GM18517 (cell line): ENCODE measurements around the gene MAPK4.
"Not testable (repeated sequence)": the region's sequence is repeated elsewhere in the genome, so short reads cannot be mapped to it uniquely, and the experiment has no call there.

Experiments used
- ATAC-seq: cut with Tn5 transposase; IDR thresholded peaks from one replicate; pipeline ENCODE4 v1.9.1; 2021; ENCODE audit warnings: mild to moderate bottlenecking, moderate library complexity; ENCODE audit not compliant: unreplicated experiment

Gene MAPK4

GRCh38 chr18:50573679-50574078 lies 13.8 kb downstream of the MAPK4 start:
- no peak for ATAC-seq

GRCh38 chr18:50578030-50578429 lies 18.1 kb downstream of the MAPK4 start:
- ATAC-seq, result no peak

GRCh38 chr18:50578651-50579050 lies 18.8 kb downstream of the MAPK4 start:
- no peak for ATAC-seq

GRCh38 chr18:50579061-50579774 lies 19.3 kb downstream of the MAPK4 start:
- no peak for ATAC-seq

- no peak for ATAC-seq
Observed at GRCh38 chr18:50581517-50581916, 21.6 kb downstream of the MAPK4 start.

- ATAC-seq, result no peak
Observed at GRCh38 chr18:50582500-50582899, 22.6 kb downstream of the MAPK4 start.

- ATAC-seq, result no peak
Observed at GRCh38 chr18:50586710-50587109, 26.8 kb downstream of the MAPK4 start.

GRCh38 chr18:50590593-50590992 lies 30.7 kb downstream of the MAPK4 start:
- no peak for ATAC-seq

GRCh38 chr18:50594012-50594411 lies 34.1 kb downstream of the MAPK4 start:
- ATAC-seq, result no peak

GRCh38 chr18:50594942-50595341 lies 35.1 kb downstream of the MAPK4 start:
- no peak for ATAC-seq

- no peak for ATAC-seq
Observed at GRCh38 chr18:50602466-50602865, 42.6 kb downstream of the MAPK4 start.

- no peak for ATAC-seq
Observed at GRCh38 chr18:50606609-50607008, 46.7 kb downstream of the MAPK4 start.

GRCh38 chr18:50607378-50607926 lies 47.6 kb downstream of the MAPK4 start:
- no peak for ATAC-seq

GRCh38 chr18:50609171-50609570 lies 49.3 kb downstream of the MAPK4 start:
- ATAC-seq, result not testable (repeated sequence)

GRCh38 chr18:50610349-50610748 lies 50.5 kb downstream of the MAPK4 start:
- no peak for ATAC-seq

- no peak for ATAC-seq
Observed at GRCh38 chr18:50611529-50611941, 51.6 kb downstream of the MAPK4 start.

- no peak for ATAC-seq
Observed at GRCh38 chr18:50614838-50615237, 55.0 kb downstream of the MAPK4 start.

GRCh38 chr18:50616484-50617048 lies 56.7 kb downstream of the MAPK4 start:
- ATAC-seq, result no peak

- ATAC-seq, result no peak
Observed at GRCh38 chr18:50619861-50620275, 60.0 kb downstream of the MAPK4 start.

- no peak for ATAC-seq
Observed at GRCh38 chr18:50620319-50620718, 60.4 kb downstream of the MAPK4 start.

GRCh38 chr18:50621366-50621765 lies 61.5 kb downstream of the MAPK4 start:
- ATAC-seq, result no peak

GRCh38 chr18:50622320-50622719 lies 62.4 kb downstream of the MAPK4 start:
- no peak for ATAC-seq
